ENCODE measurements around the gene KDELR3. TPM values are rescaled to one million over a fixed set of nuclear protein-coding genes. Genes with fewer than 3 reads are reported as not detected.

KDELR3 gene
- total RNA-seq, 4 donors from 2014 or later, result 5.6 to 12.5 (median 8.7) TPM; not detected in 1

DNA sequence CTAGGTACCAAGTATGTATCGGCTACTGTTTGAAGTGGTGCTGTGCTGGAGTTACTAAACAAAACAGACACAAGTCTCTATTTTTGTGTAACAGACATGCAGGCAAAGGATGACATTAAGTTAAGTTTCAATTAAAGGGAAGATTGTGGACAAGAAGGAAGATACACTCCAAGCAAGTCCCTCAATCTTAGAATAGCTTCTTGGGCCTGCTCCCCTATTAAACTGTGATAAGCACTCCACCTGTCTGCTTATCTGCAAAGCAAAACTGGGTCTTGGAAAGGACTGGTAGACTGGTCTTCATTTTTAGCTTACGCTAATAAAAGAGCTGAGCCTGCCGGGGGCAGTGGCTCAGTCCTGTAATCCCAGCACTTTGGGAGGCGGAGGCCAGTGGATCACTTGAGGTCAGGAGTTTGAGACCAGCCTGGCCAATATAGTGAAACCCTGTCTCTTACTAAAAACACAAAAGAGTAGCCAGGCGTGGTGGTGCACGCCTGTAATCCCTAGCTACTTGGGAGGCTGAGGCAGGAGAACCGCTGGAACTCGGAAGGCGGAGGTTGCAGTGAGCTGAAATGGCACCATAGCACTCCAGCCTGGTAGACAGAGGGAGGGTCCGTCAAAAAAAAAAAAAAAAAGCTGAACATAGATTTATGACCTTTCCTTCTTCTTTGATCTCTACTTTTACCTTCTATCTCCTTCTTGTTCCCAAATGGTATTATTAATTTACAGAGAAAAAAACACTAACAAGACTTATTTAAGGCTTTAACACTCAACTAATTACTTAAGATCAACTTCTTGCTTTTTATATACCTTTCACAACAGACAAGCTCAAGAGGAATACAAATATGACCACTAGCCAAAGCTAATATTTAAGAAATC, 34.1 kb downstream of the KDELR3 start:
- H3K27ac ChIP-seq, result peak overlapping the region in 2 of 4 donors; percentile 99 to 100
- peak overlapping the region in 1 of 4 donors; percentile 67 for H3K4me3 ChIP-seq
- H3K36me3 ChIP-seq, result peaks cover 0 to 36% (median 17%) of the 10 kb centered on the region in 4 donors

DNA sequence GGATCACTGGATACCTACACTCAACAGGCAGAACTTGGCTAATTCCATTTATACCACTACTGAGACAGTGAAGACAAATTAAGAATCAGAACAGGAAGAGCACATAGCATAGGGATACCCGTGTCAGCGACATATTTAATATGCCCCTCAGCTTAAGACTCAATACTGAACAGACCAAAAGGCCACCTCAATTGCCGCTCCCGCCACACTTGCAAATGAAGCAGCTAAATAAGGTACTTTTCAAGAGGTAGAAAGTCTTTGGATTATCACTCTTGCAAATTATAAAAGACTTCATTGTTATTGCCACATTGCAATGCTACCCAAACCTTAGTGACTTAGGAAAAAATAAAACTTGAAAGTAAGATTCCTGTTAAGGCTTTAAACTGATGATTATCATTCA, 35.1 kb downstream of the KDELR3 start:
- no peak for DNase-seq
- Histone ChIP-seq H3K27ac (peak overlapping the region; percentile 97 to 100 (median 98)), H3K27me3 (no peaks in the 10 kb centered on the region), H3K4me3 (peak overlapping the region in 1 of 4 donors; percentile 67), H3K36me3 (peaks cover 0 to 27% (median 12%) of the 10 kb centered on the region in 4 donors), H3K4me1 (peaks cover 20 to 57% (median 28%) of the 10 kb centered on the region in 4 donors), H3K9me3 (no peaks in the 10 kb centered on the region)
- intact Hi-C loops (cut with DNase I; ENCODE audit: low total_unique reads), result no loop called here
- WGBS, 2 donors (ENCODE audit: low coverage in 1 of 2), result 38 to 70% methylated on average over 2 to 4 of the region's 4 CpGs
- TF ChIP-seq POLR2AphosphoS5 (IDR thresholded peaks at IDR 0.05) (no peak), EP300 (IDR thresholded peaks at IDR 0.05; ENCODE audit: low read depth) (no peak), POLR2A (IDR thresholded peaks at IDR 0.05) (no peak)
- TF ChIP-seq, protein P1, sequence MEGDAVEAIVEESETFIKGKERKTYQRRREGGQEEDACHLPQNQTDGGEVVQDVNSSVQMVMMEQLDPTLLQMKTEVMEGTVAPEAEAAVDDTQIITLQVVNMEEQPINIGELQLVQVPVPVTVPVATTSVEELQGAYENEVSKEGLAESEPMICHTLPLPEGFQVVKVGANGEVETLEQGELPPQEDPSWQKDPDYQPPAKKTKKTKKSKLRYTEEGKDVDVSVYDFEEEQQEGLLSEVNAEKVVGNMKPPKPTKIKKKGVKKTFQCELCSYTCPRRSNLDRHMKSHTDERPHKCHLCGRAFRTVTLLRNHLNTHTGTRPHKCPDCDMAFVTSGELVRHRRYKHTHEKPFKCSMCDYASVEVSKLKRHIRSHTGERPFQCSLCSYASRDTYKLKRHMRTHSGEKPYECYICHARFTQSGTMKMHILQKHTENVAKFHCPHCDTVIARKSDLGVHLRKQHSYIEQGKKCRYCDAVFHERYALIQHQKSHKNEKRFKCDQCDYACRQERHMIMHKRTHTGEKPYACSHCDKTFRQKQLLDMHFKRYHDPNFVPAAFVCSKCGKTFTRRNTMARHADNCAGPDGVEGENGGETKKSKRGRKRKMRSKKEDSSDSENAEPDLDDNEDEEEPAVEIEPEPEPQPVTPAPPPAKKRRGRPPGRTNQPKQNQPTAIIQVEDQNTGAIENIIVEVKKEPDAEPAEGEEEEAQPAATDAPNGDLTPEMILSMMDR (IDR thresholded peaks at IDR 0.05), result no peak
- in situ Hi-C loops (cut with MboI; ENCODE audit: low pct_ligation_motif_present in 1 of 4, low pct_unique_long_range_greater_than_20kb in 1 of 4, low sequenced_read_pairs in 3 of 4), result no loop called here

More for the DNA sequence above, 34.1 kb downstream of the KDELR3 start:
- H3K4me1 ChIP-seq, result peaks cover 20 to 54% (median 27%) of the 10 kb centered on the region in 4 donors
- in situ Hi-C loops (cut with MboI; ENCODE audit: low pct_ligation_motif_present in 1 of 4, low pct_unique_long_range_greater_than_20kb in 1 of 4, low sequenced_read_pairs in 3 of 4) (no loop called here), intact Hi-C loops (cut with DNase I; ENCODE audit: low total_unique reads) (no loop called here)
- 72 to 84% methylated on average over 3 to 10 of the region's 10 CpGs for WGBS, 2 donors (ENCODE audit: low coverage in 1 of 2)
- TF ChIP-seq POLR2A (IDR thresholded peaks at IDR 0.05), result no peak
- no peak for TF ChIP-seq POLR2AphosphoS5 (IDR thresholded peaks at IDR 0.05)
- no peak for TF ChIP-seq EP300 (IDR thresholded peaks at IDR 0.05; ENCODE audit: low read depth)
- TF ChIP-seq, protein P1 (IDR thresholded peaks at IDR 0.05), result no peak
- no peak for DNase-seq
- H3K9me3 ChIP-seq, result no peaks in the 10 kb centered on the region
- H3K27me3 ChIP-seq, result no peaks in the 10 kb centered on the region

DNA sequence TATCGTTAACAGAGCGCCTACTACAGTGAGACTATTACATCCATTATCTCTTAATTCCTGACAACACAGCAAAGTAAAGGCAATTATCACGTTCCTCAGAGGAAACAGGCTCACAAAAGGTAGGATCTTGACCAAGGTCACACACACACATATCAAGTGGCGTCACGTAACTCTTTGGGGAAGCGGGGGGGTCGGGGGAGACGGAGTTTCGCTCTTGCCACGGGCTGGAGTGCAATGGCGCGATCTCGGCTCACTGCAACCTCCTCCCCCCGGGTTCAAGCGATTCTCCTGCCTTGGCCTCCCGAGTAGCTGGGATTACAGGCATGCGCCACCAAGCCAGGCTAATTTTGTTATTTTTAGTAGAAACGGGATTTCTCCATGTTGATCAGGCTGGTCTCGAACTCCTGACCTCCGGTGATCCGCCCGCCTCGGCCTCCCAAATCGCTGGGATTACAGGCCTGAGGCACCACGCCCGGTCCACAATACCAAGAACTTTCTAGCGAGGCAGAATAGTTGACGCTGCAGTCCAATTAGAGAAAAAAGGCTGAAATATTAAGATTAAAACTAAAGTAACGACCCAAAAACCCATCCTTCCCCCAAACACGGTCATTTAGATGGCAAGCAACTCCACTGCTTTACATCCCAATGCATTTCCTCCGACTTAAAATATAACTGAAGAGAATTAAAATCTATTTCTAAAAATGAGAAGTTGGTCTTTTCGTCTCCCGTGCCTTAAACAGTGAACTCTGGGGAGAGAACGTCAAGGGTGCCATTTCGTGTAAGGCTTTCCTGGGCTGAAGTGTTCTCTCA, 37.0 kb downstream of the KDELR3 start:
- Histone ChIP-seq H3K4me1 (peaks cover 20 to 49% (median 28%) of the 10 kb centered on the region in 4 donors), H3K27me3 (no peaks in the 10 kb centered on the region), H3K4me3 (peak overlapping the region; percentile 67 to 90 (median 82)), H3K9me3 (no peaks in the 10 kb centered on the region), H3K36me3 (peaks cover 0 to 8% (median 3%) of the 10 kb centered on the region in 4 donors), H3K27ac (peak overlapping the region; percentile 97 to 100 (median 98))
- intact Hi-C loops (cut with DNase I; ENCODE audit: low total_unique reads), result no loop called here
- TF ChIP-seq EP300 (IDR thresholded peaks at IDR 0.05; ENCODE audit: low read depth), result no peak
- TF ChIP-seq POLR2AphosphoS5 (IDR thresholded peaks at IDR 0.05), result peak in 1 of 3 donors; percentile 4
- in situ Hi-C loops (cut with MboI; ENCODE audit: low pct_ligation_motif_present in 1 of 4, low pct_unique_long_range_greater_than_20kb in 1 of 4, low sequenced_read_pairs in 3 of 4), result no loop called here
- WGBS, 2 donors (ENCODE audit: low coverage in 1 of 2), result 0 to 1% methylated on average over 7 to 35 of the region's 35 CpGs
- peak; percentile 66 for DNase-seq

DNA sequence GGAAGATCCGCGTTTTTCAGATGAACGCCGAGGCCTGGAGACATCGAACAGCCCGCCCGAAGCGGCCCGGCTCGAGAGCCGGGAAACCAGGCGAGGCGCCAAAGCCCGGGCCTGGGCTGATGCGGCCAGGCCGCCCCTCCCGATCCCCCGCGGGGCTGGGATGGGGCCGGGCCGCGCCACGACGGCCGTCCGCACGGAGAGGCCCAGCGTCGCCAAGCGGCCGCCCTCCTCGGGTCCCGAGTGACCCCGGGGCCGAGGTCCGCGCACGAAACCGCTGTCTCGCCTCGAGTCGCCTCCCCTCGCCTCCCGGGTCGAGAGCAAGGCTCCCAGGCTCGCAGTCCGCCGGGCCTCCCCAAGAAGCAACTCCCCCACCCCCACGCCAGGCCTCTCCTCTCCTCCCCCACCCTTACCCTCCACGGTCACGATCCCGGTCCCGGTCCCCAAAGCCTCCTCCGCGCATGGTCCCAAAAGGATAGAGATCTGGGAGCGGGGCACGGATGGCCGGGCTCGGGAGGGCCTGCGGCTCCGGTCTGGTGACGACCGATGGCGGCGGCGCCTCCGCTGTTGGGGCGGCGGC, 37.7 kb downstream of the KDELR3 start:
- intact Hi-C loops (cut with DNase I; ENCODE audit: low total_unique reads), result loop anchor here (2.0 kb wide), 1 partner anchor 63 kb away; no protein-coding TSS in a partner anchor
- Histone ChIP-seq H3K9me3 (no peaks in the 10 kb centered on the region), H3K27ac (peak overlapping the region; percentile 97 to 100 (median 98)), H3K36me3 (peaks cover 0 to 3% (median 0%) of the 10 kb centered on the region in 4 donors), H3K4me1 (peaks cover 20 to 45% (median 28%) of the 10 kb centered on the region in 4 donors), H3K4me3 (peak overlapping the region; percentile 67 to 90 (median 82)), H3K27me3 (no peaks in the 10 kb centered on the region)
- DNase-seq, result peak; percentile 74
- in situ Hi-C loops (cut with MboI; ENCODE audit: low pct_ligation_motif_present in 1 of 4, low pct_unique_long_range_greater_than_20kb in 1 of 4, low sequenced_read_pairs in 3 of 4), result no loop called here
- peak in 2 of 3 donors; percentile 37 to 79 for TF ChIP-seq POLR2AphosphoS5 (IDR thresholded peaks at IDR 0.05)
- TF ChIP-seq, protein P1 (IDR thresholded peaks at IDR 0.05), result no peak
- 1% methylated on average over 44 of the region's 69 CpGs; no CpG with 5 or more reads in 1 of the 2 donors for WGBS, 2 donors (ENCODE audit: low coverage in 1 of 2)
